ENCODE measurements around the gene GNG7. TPM values are rescaled to one million over a fixed set of nuclear protein-coding genes. Genes with fewer than 3 reads are reported as not detected.

The GNG7 gene
- total RNA-seq, 2 donors from 2014 or later, result 12.3 to 12.4 TPM

- TF ChIP-seq CTCF (conservative IDR thresholded peaks at IDR 0.05), result no peak
- no peaks in the 10 kb centered on the region for H3K9me3 ChIP-seq (ENCODE audit: control insufficient read depth, low read length)
- no peak overlapping the region for H3K9ac ChIP-seq (ENCODE audit: extremely low read depth, low read length, poor library complexity, severe bottlenecking)
- H3K27me3 Mint-ChIP-seq (ENCODE audit: insufficient read depth), result no peaks in the 10 kb centered on the region
- peaks cover 2% of the 10 kb centered on the region for H3K36me3 Mint-ChIP-seq (ENCODE audit: low read depth)
- H3K27ac Mint-ChIP-seq, result no peak overlapping the region
- H3K4me3 ChIP-seq (ENCODE audit: low read length), result no peak overlapping the region
- no peak overlapping the region for H3K27ac ChIP-seq (ENCODE audit: low read depth, low read length)
- no peaks in the 10 kb centered on the region for H3K4me1 Mint-ChIP-seq
- no peaks in the 10 kb centered on the region for H3K27me3 ChIP-seq (ENCODE audit: control insufficient read depth, insufficient read depth, low read length, poor library complexity, severe bottlenecking)
- no peaks in the 10 kb centered on the region for H3K9me3 Mint-ChIP-seq
- no peaks in the 10 kb centered on the region for H3K36me3 ChIP-seq (ENCODE audit: control insufficient read depth, insufficient read depth, low read length)
- H3K4me3 Mint-ChIP-seq, result no peak overlapping the region
- no peaks in the 10 kb centered on the region for H3K4me1 ChIP-seq (ENCODE audit: control insufficient read depth, insufficient read depth, low read length)
- no peak for DNase-seq
- 88 to 89% methylated on average over 7 to 9 of the region's 9 CpGs for WGBS, 2 experiments (ENCODE audit: insufficient coverage in 1 of 2, insufficient read length in 1 of 2)
Measured at GRCh38 chr19:2691951-2692350, 10.5 kb downstream of the GNG7 start.

GRCh38 chr19:2690856-2691255 lies 11.6 kb downstream of the GNG7 start:
- no peak for DNase-seq
- Histone ChIP-seq H3K36me3 (ENCODE audit: control insufficient read depth, insufficient read depth, low read length) (no peaks in the 10 kb centered on the region), H3K4me1 (ENCODE audit: control insufficient read depth, insufficient read depth, low read length) (no peaks in the 10 kb centered on the region), H3K27ac (ENCODE audit: low read depth, low read length) (no peak overlapping the region), H3K27me3 (ENCODE audit: control insufficient read depth, insufficient read depth, low read length, poor library complexity, severe bottlenecking) (no peaks in the 10 kb centered on the region), H3K4me3 (ENCODE audit: low read length) (no peak overlapping the region), H3K9ac (ENCODE audit: extremely low read depth, low read length, poor library complexity, severe bottlenecking) (no peak overlapping the region), H3K9me3 (ENCODE audit: control insufficient read depth, low read length) (no peaks in the 10 kb centered on the region)
- Mint-ChIP-seq H3K27me3 (ENCODE audit: insufficient read depth) (no peaks in the 10 kb centered on the region), H3K4me1 (no peaks in the 10 kb centered on the region), H3K27ac (no peak overlapping the region), H3K4me3 (no peak overlapping the region), H3K36me3 (ENCODE audit: low read depth) (peaks cover 5% of the 10 kb centered on the region), H3K9me3 (peaks cover 4% of the 10 kb centered on the region)
- WGBS, 2 experiments (ENCODE audit: insufficient coverage in 1 of 2, insufficient read length in 1 of 2), result 92 to 95% methylated on average over 8 to 11 of the region's 11 CpGs
- TF ChIP-seq CTCF (conservative IDR thresholded peaks at IDR 0.05), result no peak

- no peak overlapping the region for H3K4me3 ChIP-seq (ENCODE audit: low read length)
- no peak overlapping the region for H3K4me3 Mint-ChIP-seq
- no peak overlapping the region for H3K27ac ChIP-seq (ENCODE audit: low read depth, low read length)
- H3K9me3 Mint-ChIP-seq, result peaks cover 7% of the 10 kb centered on the region
- no peak overlapping the region for H3K9ac ChIP-seq (ENCODE audit: extremely low read depth, low read length, poor library complexity, severe bottlenecking)
- no peak overlapping the region for H3K27ac Mint-ChIP-seq
- no peaks in the 10 kb centered on the region for H3K4me1 ChIP-seq (ENCODE audit: control insufficient read depth, insufficient read depth, low read length)
- no peaks in the 10 kb centered on the region for H3K4me1 Mint-ChIP-seq
- TF ChIP-seq CTCF (conservative IDR thresholded peaks at IDR 0.05), result no peak
- no peaks in the 10 kb centered on the region for H3K36me3 ChIP-seq (ENCODE audit: control insufficient read depth, insufficient read depth, low read length)
- WGBS, 2 experiments (ENCODE audit: insufficient coverage in 1 of 2, insufficient read length in 1 of 2), result 92 to 93% methylated on average over 7 to 17 of the region's 17 CpGs
- no peaks in the 10 kb centered on the region for H3K27me3 ChIP-seq (ENCODE audit: control insufficient read depth, insufficient read depth, low read length, poor library complexity, severe bottlenecking)
- no peak for DNase-seq
- H3K27me3 Mint-ChIP-seq (ENCODE audit: insufficient read depth), result no peaks in the 10 kb centered on the region
- peaks cover 11% of the 10 kb centered on the region for H3K36me3 Mint-ChIP-seq (ENCODE audit: low read depth)
- H3K9me3 ChIP-seq (ENCODE audit: control insufficient read depth, low read length), result no peaks in the 10 kb centered on the region
Measured at GRCh38 chr19:2686360-2686759, 16.1 kb downstream of the GNG7 start.
